Tibial artery (tissue), 4 donors: ENCODE results near the gene PPFIBP2.

Experiments used
- DNase-seq, 2 donors: peaks; one replicate each; pipeline ENCODE4 v3.0.0-alpha.2; 2019
- H3K27ac ChIP-seq, 2 donors: fragments of 200-600 bp; sonication (generic) in 1 of 2; 1 replicate in 1 of 2; 2 replicates in 1 of 2; pipeline ENCODE4 v1.5.1; 2018 to 2019; ENCODE audit warnings: mild to moderate bottlenecking in 1 of 2
- H3K27me3 ChIP-seq, 2 donors: fragments of 200-600 bp; sonication (generic) in 1 of 2; one replicate each; pipeline versions ENCODE4 v1.5.1 to v1.6.0; 2016 to 2019
- H3K36me3 ChIP-seq, 3 donors: fragments of 200-600 bp; sonication (generic) in 2 of 3; one replicate each; pipeline ENCODE4 v1.5.1; 2016 to 2019; ENCODE audit warnings: mild to moderate bottlenecking in 2 of 3
- H3K4me1 ChIP-seq, 4 donors: fragments of 200-600 bp; sonication (generic) in 2 of 4; 1 replicate in 3 of 4; 2 replicates in 1 of 4; pipeline ENCODE4 v1.5.1; 2016 to 2019
- H3K4me3 ChIP-seq, 2 donors: fragments of 200-600 bp; sonication (generic) in 1 of 2; 1 replicate in 1 of 2; 2 replicates in 1 of 2; pipeline ENCODE4 v1.5.1; 2018 to 2019; ENCODE audit warnings: mild to moderate bottlenecking in 2 of 2
- H3K9me3 ChIP-seq, 3 donors: fragments of 200-600 bp; sonication (generic) in 1 of 3; one replicate each; pipeline ENCODE4 v1.5.1; 2016 to 2019
- intact Hi-C: fragments of 100-400 bp; cut with DNase I; formaldehyde crosslinking; loops from one replicate; pipeline ENCODE4 v1.15.0; 2023; ENCODE audit warnings: low total_unique reads
- TF ChIP-seq, protein P1 (sequence below), 2 experiments: fragments of 200-600 bp in 1 of 2; fragments of 450-650 bp in 1 of 2; IDR thresholded peaks; one replicate each; pipeline ENCODE4 v1.5.1; 2017 to 2019; ENCODE audit warnings: antibody characterized with exemption in 2 of 2, mild to moderate bottlenecking in 1 of 2, moderate library complexity in 1 of 2

PPFIBP2 gene

DNA sequence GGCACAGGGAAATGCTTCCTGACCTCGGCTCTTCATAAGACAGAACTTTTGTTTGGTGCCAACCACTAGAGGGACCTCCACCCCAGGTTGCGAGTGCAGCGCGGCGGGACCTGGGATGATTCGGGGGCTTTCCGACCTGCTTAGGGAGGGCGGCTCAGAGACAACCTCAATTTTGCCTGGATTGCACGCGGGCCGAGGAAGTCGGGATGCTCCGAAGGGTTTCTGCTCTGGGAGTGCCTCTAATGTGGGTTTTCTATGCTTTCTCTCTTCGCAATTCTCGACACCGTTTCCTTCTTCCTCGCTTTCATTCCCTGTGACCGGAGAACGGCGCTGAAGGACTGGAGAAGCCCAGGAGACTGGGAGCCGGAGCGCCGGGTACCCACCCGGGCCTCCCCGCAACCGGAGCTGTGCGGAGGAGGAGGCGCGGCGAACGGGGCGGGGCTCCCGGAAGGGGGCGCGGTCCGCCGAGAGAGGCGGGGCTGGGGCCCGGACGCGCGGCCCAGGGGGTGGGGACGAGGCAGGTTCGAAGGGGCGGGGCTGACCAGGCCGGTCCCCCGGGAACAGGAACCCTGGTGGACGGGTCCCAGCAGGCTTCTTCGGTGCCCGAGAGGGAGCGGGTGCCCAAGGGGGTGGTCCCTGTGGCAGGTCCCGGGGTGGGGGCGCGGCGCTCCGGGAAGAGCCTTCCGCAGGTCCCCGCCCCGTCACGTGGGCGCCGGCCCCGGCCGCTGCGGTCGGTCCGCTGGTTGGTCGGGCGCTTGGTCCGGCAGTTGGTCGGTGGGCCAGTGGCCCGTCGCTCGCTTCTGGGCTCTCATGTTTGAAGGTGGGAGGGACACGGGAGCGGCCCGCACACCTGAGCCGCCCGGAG lies at the start of gene PPFIBP2:
Gene PPFIBP2, plus strand, starts transcription at position 766 of the 865 bp plus-strand sequence. CDS start 35,477 bp downstream, outside the sequence.
- peaks cover 0 to 27% (median 23%) of the 10 kb centered on the region in 4 donors for H3K4me1 ChIP-seq
- TF ChIP-seq, protein P1, sequence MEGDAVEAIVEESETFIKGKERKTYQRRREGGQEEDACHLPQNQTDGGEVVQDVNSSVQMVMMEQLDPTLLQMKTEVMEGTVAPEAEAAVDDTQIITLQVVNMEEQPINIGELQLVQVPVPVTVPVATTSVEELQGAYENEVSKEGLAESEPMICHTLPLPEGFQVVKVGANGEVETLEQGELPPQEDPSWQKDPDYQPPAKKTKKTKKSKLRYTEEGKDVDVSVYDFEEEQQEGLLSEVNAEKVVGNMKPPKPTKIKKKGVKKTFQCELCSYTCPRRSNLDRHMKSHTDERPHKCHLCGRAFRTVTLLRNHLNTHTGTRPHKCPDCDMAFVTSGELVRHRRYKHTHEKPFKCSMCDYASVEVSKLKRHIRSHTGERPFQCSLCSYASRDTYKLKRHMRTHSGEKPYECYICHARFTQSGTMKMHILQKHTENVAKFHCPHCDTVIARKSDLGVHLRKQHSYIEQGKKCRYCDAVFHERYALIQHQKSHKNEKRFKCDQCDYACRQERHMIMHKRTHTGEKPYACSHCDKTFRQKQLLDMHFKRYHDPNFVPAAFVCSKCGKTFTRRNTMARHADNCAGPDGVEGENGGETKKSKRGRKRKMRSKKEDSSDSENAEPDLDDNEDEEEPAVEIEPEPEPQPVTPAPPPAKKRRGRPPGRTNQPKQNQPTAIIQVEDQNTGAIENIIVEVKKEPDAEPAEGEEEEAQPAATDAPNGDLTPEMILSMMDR (IDR thresholded peaks at IDR 0.05): peak; percentile 49 to 55
- peak within 1 kb of the TSS; percentile 69 to 72 for H3K4me3 ChIP-seq
- H3K27me3 ChIP-seq: no peaks in the 10 kb centered on the region
- intact Hi-C loops: loop anchor here (5.0 kb wide), 1 partner anchor 154 kb away; no protein-coding TSS in a partner anchor
- peak within 1 kb of the TSS; percentile 84 to 87 for H3K27ac ChIP-seq
- peak; percentile 79 to 92 for DNase-seq
- H3K36me3 ChIP-seq: no peaks in the 10 kb centered on the region
- no peaks in the 10 kb centered on the region for H3K9me3 ChIP-seq

DNA sequence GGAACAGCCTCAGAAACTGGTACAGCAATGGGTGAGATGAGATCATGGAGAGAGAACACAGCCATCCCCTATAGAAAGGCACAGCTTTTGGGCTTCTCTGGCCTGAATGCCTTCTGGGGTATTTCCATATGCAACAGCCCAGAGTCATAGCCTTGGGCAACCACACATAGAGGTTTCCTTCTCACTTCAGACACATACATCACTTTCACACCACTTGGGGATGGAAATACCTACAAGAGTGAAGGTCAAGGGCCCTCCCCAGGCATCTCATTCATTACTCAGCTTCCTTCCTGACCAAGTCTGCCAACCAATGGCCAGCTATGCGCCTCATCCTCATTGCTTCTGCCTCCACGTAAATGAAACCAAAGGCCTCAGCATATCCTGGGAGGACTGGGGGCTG lies 46.1 kb upstream of the PPFIBP2 start:
- no peaks in the 10 kb centered on the region for H3K27me3 ChIP-seq
- TF ChIP-seq, protein P1 (IDR thresholded peaks at IDR 0.05): no peak
- DNase-seq: no peak
- H3K36me3 ChIP-seq: peaks cover 0 to 10% (median 0%) of the 10 kb centered on the region in 3 donors
- no peak overlapping the region for H3K27ac ChIP-seq
- H3K4me1 ChIP-seq: no peaks in the 10 kb centered on the region
- H3K4me3 ChIP-seq: no peak overlapping the region
- intact Hi-C loops: no loop called here
- H3K9me3 ChIP-seq: no peaks in the 10 kb centered on the region

DNA sequence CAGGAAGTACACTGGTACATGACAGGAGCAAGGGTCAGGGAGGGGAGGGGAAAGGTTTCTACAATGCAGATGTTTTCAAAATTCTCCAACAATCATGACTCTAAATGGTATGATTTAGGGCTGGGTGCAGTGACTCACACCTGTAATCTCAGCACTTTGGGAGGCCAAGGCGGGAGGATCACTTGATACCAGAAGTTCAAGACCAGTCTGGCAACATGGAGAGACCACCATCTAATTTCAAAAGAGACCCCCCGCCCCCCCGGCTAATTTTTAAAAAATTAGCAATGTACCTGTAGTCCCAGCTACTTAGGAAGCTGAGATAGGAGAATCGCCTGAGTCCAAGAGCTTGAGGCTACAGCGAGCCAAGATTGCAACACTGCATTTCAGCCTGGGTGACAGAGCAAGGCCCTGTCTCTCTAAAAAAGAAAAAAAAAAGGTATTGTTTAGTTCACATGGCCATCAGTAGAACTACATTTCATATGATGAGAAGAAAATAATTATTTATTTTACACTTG lies 44.4 kb upstream of the PPFIBP2 start:
- DNase-seq: no peak
- intact Hi-C loops: no loop called here

DNA sequence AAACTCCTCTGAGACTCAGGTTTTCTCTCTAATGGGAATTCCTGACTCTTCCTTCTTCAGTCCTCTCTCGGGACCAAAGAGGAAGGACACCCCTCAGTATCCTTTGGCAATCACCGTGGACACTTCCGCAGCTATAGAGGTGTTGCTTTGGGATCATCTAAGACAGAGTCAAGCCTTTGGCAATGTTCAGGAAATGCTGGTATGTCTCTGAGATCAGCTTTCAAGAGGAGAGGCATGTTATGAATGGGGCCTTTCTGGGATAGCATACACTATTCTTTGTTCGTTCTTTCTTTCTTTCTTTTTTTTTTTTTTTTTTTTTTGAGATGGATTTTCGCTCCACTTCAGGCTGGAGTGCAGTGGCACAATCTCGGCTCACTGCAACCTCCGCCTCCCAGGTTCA lies 42.7 kb upstream of the PPFIBP2 start:
- Histone ChIP-seq H3K27ac (no peak overlapping the region), H3K4me1 (no peaks in the 10 kb centered on the region), H3K9me3 (no peaks in the 10 kb centered on the region), H3K27me3 (no peaks in the 10 kb centered on the region), H3K4me3 (no peak overlapping the region), H3K36me3 (peaks cover 0 to 10% (median 0%) of the 10 kb centered on the region in 3 donors)
- intact Hi-C loops: no loop called here
- TF ChIP-seq, protein P1 (IDR thresholded peaks at IDR 0.05): no peak
- no peak for DNase-seq

More for the DNA sequence above, 44.4 kb upstream of the PPFIBP2 start:
- TF ChIP-seq, protein P1 (IDR thresholded peaks at IDR 0.05): no peak
- peaks cover 0 to 10% (median 0%) of the 10 kb centered on the region in 3 donors for H3K36me3 ChIP-seq
- H3K4me3 ChIP-seq: no peak overlapping the region
- no peak overlapping the region for H3K27ac ChIP-seq
- H3K27me3 ChIP-seq: no peaks in the 10 kb centered on the region
- H3K9me3 ChIP-seq: no peaks in the 10 kb centered on the region
- no peaks in the 10 kb centered on the region for H3K4me1 ChIP-seq

DNA sequence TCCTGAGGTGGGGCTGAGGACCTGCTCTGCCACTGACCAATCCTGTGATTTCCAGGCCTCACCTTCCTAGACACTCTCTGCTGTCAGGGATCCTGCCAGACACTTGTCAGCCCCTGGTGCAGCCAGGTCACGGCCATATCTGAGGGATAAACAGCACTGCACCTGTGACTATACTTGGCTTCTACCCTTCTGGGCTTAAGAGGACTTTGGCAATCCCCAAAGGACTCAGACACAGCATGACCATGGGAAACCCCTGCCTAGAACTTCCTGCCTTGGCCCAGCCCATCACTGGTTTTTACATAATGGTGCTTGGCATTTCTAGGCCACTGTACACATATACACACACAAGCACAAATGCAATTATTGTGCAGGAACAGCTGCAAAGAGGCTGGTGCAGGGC lies 40.1 kb upstream of the PPFIBP2 start:
- no peaks in the 10 kb centered on the region for H3K9me3 ChIP-seq
- intact Hi-C loops: no loop called here
- H3K36me3 ChIP-seq: peaks cover 0 to 7% (median 0%) of the 10 kb centered on the region in 3 donors
- TF ChIP-seq, protein P1 (IDR thresholded peaks at IDR 0.05): no peak
- H3K4me3 ChIP-seq: no peak overlapping the region
- no peak for DNase-seq
- no peaks in the 10 kb centered on the region for H3K4me1 ChIP-seq
- no peaks in the 10 kb centered on the region for H3K27me3 ChIP-seq
- H3K27ac ChIP-seq: no peak overlapping the region
